Lower leg skin (tissue), 3 donors: ENCODE measurements around the gene NPC1.

ENCODE experiments used
- CTCF ChIP-seq, 3 donors: fragments of 450-650 bp; IDR thresholded peaks; one replicate each; pipeline ENCODE4 v1.5.1; 2016; ENCODE audit warnings: antibody characterized with exemption in 3 of 3, mild to moderate bottlenecking in 3 of 3, moderate library complexity in 2 of 3
- POLR2A ChIP-seq, 2 donors: fragments of 450-650 bp; IDR thresholded peaks; one replicate each; pipeline ENCODE4 v1.6.1; 2016 to 2017; ENCODE audit warnings: antibody characterized with exemption in 2 of 2, mild to moderate bottlenecking in 1 of 2, moderate library complexity in 1 of 2

- TF ChIP-seq CTCF (IDR thresholded peaks at IDR 0.05) (no peak), POLR2A (IDR thresholded peaks at IDR 0.05) (no peak)
Observed at GRCh38 chr18:23521907-23522306, 64.4 kb downstream of the NPC1 start.
